ENCODE measurements around the gene ATOX1.

Gene ATOX1

GRCh38 chr5:151770383-151771258 lies 12.2 kb upstream of the ATOX1 start:
- peak; percentile 58 for DNase-seq (ENCODE audit: low read depth)

GRCh38 chr5:151766975-151767374 lies 8.5 kb upstream of the ATOX1 start:
- DNase-seq (ENCODE audit: low read depth): no peak

- DNase-seq (ENCODE audit: low read depth): no peak
Observed at GRCh38 chr5:151764801-151765200, 6.4 kb upstream of the ATOX1 start.

GRCh38 chr5:151758141-151758429 lies 346 bp downstream of the ATOX1 start:
- no peak for DNase-seq (ENCODE audit: low read depth)

GRCh38 chr5:151757233-151758140 lies 944 bp downstream of the ATOX1 start:
- DNase-seq (ENCODE audit: low read depth): peak; percentile 29

- no peak for DNase-seq (ENCODE audit: low read depth)
Observed at GRCh38 chr5:151755383-151755782, 3.0 kb downstream of the ATOX1 start.

GRCh38 chr5:151751593-151751992 lies 6.8 kb downstream of the ATOX1 start:
- DNase-seq (ENCODE audit: low read depth): no peak

- no peak for DNase-seq (ENCODE audit: low read depth)
Observed at GRCh38 chr5:151751091-151751490, 7.3 kb downstream of the ATOX1 start.

- DNase-seq (ENCODE audit: low read depth): no peak
Observed at GRCh38 chr5:151750121-151750520, 8.3 kb downstream of the ATOX1 start.

- peak; percentile 20 for DNase-seq (ENCODE audit: low read depth)
Observed at GRCh38 chr5:151745071-151745705, 13.2 kb downstream of the ATOX1 start.

- no peak for DNase-seq (ENCODE audit: low read depth)
Observed at GRCh38 chr5:151743530-151743929, 14.9 kb downstream of the ATOX1 start.

GRCh38 chr5:151742870-151743294 lies 15.5 kb downstream of the ATOX1 start:
- no peak for DNase-seq (ENCODE audit: low read depth)

- no peak for DNase-seq (ENCODE audit: low read depth)
Observed at GRCh38 chr5:151741678-151742423, 16.6 kb downstream of the ATOX1 start.

GRCh38 chr5:151740958-151741373 lies 17.5 kb downstream of the ATOX1 start:
- no peak for DNase-seq (ENCODE audit: low read depth)

- no peak for DNase-seq (ENCODE audit: low read depth)
Observed at GRCh38 chr5:151740336-151740942, 18.0 kb downstream of the ATOX1 start.

GRCh38 chr5:151739939-151740335 lies 18.5 kb downstream of the ATOX1 start:
- no peak for DNase-seq (ENCODE audit: low read depth)

GRCh38 chr5:151739395-151739794 lies 19.0 kb downstream of the ATOX1 start:
- no peak for DNase-seq (ENCODE audit: low read depth)

GRCh38 chr5:151738125-151738848 lies 20.1 kb downstream of the ATOX1 start:
- DNase-seq (ENCODE audit: low read depth): no peak

- DNase-seq (ENCODE audit: low read depth): no peak
Observed at GRCh38 chr5:151737431-151737830, 21.0 kb downstream of the ATOX1 start.

GRCh38 chr5:151735646-151736045 lies 22.8 kb downstream of the ATOX1 start:
- DNase-seq (ENCODE audit: low read depth): no peak

GRCh38 chr5:151734064-151734408 lies 24.4 kb downstream of the ATOX1 start:
- DNase-seq (ENCODE audit: low read depth): no peak

Measured in activated T-cell treated with anti-CD3 and anti-CD28 coated beads for 48 hours (primary cell).